ENCODE measurements around the gene MYMX. TPM values are rescaled to one million over a fixed set of nuclear protein-coding genes. Genes with fewer than 3 reads are reported as not detected.
"Not testable (repeated sequence)": the region's sequence is repeated elsewhere in the genome, so short reads cannot be mapped to it uniquely, and the experiment has no call there.

Gene MYMX
- polyA plus RNA-seq, 3 donors from 2014 or later: not detected

DNA sequence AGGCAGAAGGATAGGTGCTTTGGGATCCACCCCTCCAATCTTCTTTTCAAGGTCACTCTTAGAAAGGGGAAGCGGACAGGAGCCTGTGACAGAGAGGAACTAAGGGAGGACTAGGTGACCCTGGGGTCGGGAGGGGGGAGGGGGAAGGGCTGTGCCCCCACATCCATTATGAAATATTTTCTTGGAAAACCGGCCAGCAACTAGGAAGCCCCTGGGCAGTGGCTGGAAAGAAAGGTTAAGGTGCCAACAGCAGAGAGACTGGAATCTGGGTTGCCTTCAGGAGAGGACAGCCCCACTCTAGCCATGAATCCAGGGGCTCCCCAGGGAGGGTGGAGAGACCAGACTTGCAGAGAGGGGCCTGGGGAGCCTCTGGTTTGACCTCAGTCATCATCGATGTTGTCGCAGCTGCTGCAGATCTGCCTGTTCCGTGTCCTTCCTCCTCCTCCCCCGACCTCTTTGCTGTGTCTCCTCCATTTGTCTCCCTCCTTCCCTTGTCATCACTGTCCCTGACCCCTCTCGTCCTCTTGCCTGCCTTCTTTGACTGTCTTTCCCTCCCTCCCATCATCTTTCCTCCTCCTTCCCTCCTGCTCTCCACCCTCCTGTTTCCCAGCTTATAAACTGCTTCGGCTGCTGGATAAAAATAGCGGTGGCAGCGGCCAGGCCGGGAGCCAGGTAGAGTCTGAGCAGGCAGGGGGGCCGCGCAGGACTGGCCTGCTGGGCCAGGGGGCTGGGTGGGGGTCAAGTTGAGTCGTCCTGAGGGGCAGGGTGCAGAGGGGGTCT lies 9.8 kb downstream of the MYMX start:
- no peak for DNase-seq
- no peaks in the 10 kb centered on the region for H3K9me3 Mint-ChIP-seq
- H3K4me1 Mint-ChIP-seq: peaks cover 17 to 19% of the 10 kb centered on the region in 2 donors
- no peaks in the 10 kb centered on the region for H3K36me3 Mint-ChIP-seq
- no peak overlapping the region for H3K27ac Mint-ChIP-seq
- peaks cover 6 to 8% (median 7%) of the 10 kb centered on the region in 3 donors for H3K27me3 Mint-ChIP-seq (ENCODE audit: low read depth in 3 of 3)
- no peak overlapping the region for H3K4me3 Mint-ChIP-seq

DNA sequence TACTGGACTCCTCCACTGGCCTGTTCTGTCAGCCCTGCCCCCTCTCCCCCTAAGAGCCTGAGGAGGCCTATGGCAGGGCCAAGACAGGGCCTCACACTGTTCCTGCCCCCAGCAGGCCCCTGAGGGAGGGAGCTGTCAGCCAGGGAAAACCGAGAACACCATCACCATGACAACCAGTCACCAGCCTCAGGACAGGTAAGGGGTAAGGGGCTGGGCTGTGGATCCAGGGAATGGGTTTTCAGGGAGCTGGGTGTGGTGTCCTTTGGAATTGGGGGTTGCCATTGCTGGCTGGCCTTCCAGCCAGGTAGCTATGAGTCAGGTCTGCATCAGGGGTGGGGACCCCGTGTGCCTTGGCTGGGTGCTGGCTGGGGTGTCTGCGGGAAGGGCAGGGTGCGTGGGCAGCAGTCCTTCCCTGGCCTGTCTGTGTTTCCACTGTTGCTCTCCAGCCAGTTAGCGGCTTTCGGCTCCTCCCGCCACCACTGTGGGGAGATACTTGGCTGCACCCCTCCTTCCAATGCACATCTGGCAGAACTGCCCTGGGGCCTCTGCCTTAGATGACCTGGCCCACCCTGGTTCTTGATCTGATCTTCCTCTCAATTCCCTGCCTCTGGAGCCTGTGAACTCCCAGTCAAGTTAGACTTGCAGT lies 10.5 kb downstream of the MYMX start:
- no peaks in the 10 kb centered on the region for H3K36me3 Mint-ChIP-seq
- H3K27ac Mint-ChIP-seq: no peak overlapping the region
- H3K4me1 Mint-ChIP-seq: peaks cover 17% of the 10 kb centered on the region in 2 donors
- H3K27me3 Mint-ChIP-seq (ENCODE audit: low read depth in 3 of 3): peaks cover 6 to 9% (median 7%) of the 10 kb centered on the region in 3 donors
- H3K4me3 Mint-ChIP-seq: no peak overlapping the region
- no peaks in the 10 kb centered on the region for H3K9me3 Mint-ChIP-seq
- DNase-seq: no peak

DNA sequence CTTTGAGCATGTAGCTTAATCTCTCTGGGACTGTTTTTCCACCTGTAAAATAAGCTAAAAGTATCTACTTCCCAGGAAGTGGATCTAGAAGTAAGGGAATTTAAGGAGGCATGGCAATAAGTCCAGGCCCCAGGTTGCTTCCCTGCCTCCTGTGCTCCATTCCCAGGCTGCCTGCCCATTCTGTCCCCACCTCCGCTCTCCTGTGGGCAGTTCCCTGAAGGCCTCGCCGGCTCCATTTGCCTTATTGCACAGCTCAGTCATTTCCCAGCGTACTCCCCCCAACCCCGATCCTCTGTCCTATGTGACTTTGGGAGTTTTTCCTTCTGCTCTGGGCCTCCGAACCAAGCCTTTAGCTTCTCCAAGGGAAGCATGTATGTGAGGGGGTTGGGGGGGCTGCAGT lies 11.3 kb downstream of the MYMX start:
- H3K4me1 Mint-ChIP-seq: peaks cover 9 to 10% of the 10 kb centered on the region in 2 donors
- H3K36me3 Mint-ChIP-seq: no peaks in the 10 kb centered on the region
- H3K4me3 Mint-ChIP-seq: no peak overlapping the region
- DNase-seq: no peak
- H3K9me3 Mint-ChIP-seq: no peaks in the 10 kb centered on the region
- peaks cover 4 to 9% (median 6%) of the 10 kb centered on the region in 3 donors for H3K27me3 Mint-ChIP-seq (ENCODE audit: low read depth in 3 of 3)
- no peak overlapping the region for H3K27ac Mint-ChIP-seq

DNA sequence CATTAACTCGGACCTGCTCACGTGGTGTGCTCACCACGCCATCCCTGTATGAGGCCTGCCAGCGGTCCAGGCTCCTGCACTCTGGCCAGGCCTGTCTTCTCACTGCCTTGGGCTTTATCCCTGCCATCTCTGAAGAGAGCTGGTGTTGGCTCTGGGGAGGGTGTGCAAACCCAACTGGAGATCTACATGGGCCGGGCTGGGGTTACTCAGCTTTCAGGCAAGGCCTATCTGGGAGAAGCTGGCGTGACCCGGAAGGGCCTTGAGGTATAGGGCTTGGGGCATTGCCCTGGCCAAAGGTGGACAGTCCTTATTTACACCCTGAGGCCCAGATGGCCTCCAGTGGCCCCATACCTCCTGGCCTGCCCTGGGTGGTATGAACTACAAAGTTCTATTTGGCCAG lies 11.7 kb downstream of the MYMX start:
- H3K36me3 Mint-ChIP-seq: no peaks in the 10 kb centered on the region
- H3K27ac Mint-ChIP-seq: no peak overlapping the region
- peaks cover 9% of the 10 kb centered on the region in 2 donors for H3K4me1 Mint-ChIP-seq
- peaks cover 2 to 9% (median 6%) of the 10 kb centered on the region in 3 donors for H3K27me3 Mint-ChIP-seq (ENCODE audit: low read depth in 3 of 3)
- H3K9me3 Mint-ChIP-seq: no peaks in the 10 kb centered on the region
- DNase-seq: no peak
- no peak overlapping the region for H3K4me3 Mint-ChIP-seq

DNA sequence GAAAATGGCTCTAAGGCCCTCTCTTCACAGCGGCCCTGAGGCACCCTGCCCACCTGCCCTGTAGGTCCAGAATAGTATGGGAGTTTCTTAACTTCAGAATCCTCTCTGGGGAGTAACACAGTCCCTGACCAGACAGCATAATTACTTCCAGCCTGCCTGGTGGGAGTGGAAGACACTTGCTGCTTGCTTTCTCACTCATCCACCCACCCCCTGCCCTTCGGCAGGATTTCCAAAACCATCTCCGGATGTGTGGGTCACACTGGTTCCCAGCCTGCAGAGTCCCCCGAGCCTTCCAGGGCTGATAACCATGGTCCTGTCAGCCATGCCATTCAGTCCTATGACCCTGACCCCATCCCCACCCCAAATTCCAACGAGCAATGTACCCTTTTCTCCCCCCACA lies 12.1 kb downstream of the MYMX start:
- H3K36me3 Mint-ChIP-seq: no peaks in the 10 kb centered on the region
- no peak overlapping the region for H3K27ac Mint-ChIP-seq
- no peak for DNase-seq
- peaks cover 2 to 10% (median 6%) of the 10 kb centered on the region in 3 donors for H3K27me3 Mint-ChIP-seq (ENCODE audit: low read depth in 3 of 3)
- H3K4me1 Mint-ChIP-seq: peaks cover 8 to 9% of the 10 kb centered on the region in 2 donors
- no peak overlapping the region for H3K4me3 Mint-ChIP-seq
- H3K9me3 Mint-ChIP-seq: no peaks in the 10 kb centered on the region

DNA sequence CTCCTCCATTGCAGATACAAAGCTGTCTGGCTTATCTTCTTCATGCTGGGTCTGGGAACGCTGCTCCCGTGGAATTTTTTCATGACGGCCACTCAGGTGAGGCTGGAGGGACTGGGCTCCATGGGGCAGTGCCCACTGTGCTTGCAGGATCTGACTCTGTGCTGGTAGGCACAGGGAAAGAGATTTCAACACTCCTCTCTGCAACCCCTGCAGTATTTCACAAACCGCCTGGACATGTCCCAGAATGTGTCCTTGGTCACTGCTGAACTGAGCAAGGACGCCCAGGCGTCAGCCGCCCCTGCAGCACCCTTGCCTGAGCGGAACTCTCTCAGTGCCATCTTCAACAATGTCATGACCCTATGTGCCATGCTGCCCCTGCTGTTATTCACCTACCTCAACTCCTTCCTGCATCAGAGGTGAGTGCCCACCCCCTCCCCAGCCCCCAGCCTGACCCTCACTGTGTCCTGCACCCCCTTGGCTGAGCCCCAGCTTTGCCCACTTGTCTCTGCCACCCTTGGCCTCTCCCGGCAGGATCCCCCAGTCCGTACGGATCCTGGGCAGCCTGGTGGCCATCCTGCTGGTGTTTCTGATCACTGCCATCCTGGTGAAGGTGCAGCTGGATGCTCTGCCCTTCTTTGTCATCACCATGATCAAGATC lies 12.8 kb downstream of the MYMX start:
- no peak for DNase-seq
- H3K27me3 Mint-ChIP-seq (ENCODE audit: low read depth in 3 of 3): peaks cover 0 to 9% (median under 1%) of the 10 kb centered on the region in 3 donors
- H3K9me3 Mint-ChIP-seq: no peaks in the 10 kb centered on the region
- H3K36me3 Mint-ChIP-seq: no peaks in the 10 kb centered on the region
- H3K4me1 Mint-ChIP-seq: peaks cover 1 to 2% of the 10 kb centered on the region in 2 donors
- no peak overlapping the region for H3K27ac Mint-ChIP-seq
- H3K4me3 Mint-ChIP-seq: no peak overlapping the region

DNA sequence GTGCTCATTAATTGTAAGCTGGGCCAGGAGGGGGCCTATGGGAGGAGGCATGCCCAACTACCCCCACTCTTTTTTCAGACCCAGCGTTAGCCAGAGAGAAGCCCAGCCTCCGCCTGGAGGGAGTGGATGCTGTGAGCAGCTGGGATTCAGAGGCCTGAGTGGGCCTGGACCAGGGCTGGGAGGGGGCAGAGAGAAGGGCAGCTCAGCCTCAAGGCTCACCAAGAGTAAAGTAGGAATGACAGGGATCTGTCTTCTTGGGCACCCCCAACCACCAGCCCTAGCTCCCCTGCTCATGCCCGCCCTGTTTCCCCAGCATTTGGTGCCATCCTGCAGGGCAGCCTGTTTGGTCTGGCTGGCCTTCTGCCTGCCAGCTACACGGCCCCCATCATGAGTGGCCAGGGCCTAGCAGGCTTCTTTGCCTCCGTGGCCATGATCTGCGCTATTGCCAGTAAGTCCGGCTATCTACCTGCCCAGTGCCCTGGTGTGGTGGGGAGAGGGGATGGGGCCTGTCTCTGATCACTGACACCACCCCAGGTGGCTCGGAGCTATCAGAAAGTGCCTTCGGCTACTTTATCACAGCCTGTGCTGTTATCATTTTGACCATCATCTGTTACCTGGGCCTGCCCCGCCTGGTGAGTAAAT lies 13.4 kb downstream of the MYMX start:
- no peak overlapping the region for H3K27ac Mint-ChIP-seq
- H3K9me3 Mint-ChIP-seq: no peaks in the 10 kb centered on the region
- peaks cover 0 to 6% (median 0%) of the 10 kb centered on the region in 3 donors for H3K27me3 Mint-ChIP-seq (ENCODE audit: low read depth in 3 of 3)
- no peaks in the 10 kb centered on the region for H3K4me1 Mint-ChIP-seq
- no peak for DNase-seq
- no peak overlapping the region for H3K4me3 Mint-ChIP-seq
- no peaks in the 10 kb centered on the region for H3K36me3 Mint-ChIP-seq

DNA sequence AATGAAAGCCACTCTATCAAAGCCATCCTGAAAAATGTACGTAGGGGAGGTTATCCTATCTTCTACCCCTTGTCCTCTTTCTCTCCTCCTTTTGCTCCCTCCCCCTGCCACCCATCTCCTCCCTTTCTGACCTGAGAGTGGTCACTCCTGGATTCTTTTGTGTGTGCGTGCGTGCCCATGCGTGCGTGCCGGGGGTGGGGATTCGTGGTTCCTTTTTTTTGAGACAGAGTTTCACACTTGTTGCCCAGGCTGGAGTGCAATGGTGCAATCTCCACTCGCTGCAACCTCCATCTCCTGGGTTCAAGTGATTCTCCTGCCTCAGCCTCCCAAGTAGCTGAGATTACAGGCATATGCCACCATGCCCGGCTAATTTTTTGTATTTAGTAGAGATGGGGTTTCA lies 14.7 kb downstream of the MYMX start:
- H3K27ac Mint-ChIP-seq: not testable (repeated sequence)

DNA sequence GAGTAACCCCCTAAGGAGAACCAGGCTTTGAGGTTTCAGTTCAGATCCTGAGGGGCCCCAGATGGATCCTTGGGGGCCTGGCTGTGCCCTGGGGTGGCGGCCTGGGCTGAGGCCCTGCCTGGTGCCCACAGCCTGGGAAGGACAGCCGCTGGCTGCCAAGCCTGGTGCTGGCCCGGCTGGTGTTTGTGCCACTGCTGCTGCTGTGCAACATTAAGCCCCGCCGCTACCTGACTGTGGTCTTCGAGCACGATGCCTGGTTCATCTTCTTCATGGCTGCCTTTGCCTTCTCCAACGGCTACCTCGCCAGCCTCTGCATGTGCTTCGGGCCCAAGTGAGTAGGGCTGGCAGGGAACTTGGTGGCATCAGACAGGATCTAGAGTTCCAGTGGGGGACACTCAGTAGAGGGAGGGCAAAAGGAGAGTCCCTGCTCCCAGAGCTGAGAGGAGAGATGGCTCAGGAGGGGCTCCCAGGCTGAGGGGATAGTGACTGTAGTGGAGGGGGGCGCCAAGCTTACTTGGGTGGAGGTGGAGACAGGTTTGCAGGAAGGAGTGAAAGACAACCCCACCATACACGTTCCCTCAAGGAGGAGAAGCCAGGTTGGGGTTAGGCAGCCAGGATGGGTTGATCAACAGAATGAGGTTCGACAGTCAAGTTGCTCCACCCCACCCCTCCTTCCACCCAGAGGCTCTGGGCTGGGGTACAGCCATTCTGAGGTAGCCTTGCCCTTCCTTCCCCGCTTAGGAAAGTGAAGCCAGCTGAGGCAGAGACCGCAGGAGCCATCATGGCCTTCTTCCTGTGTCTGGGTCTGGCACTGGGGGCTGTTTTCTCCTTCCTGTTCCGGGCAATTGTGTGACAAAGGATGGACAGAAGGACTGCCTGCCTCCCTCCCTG lies 16.2 kb downstream of the MYMX start:
- H3K4me3 Mint-ChIP-seq: no peak overlapping the region
- DNase-seq: no peak

More for the DNA sequence above, 14.7 kb downstream of the MYMX start:
- H3K4me1 Mint-ChIP-seq; H3K4me3 Mint-ChIP-seq; H3K27me3 Mint-ChIP-seq (ENCODE audit: low read depth in 3 of 3); DNase-seq; H3K36me3 Mint-ChIP-seq; H3K9me3 Mint-ChIP-seq: not testable (repeated sequence)

DNA sequence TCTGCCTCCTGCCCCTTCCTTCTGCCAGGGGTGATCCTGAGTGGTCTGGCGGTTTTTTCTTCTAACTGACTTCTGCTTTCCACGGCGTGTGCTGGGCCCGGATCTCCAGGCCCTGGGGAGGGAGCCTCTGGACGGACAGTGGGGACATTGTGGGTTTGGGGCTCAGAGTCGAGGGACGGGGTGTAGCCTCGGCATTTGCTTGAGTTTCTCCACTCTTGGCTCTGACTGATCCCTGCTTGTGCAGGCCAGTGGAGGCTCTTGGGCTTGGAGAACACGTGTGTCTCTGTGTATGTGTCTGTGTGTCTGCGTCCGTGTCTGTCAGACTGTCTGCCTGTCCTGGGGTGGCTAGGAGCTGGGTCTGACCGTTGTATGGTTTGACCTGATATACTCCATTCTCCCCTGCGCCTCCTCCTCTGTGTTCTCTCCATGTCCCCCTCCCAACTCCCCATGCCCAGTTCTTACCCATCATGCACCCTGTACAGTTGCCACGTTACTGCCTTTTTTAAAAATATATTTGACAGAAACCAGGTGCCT lies 16.9 kb downstream of the MYMX start:
- no peaks in the 10 kb centered on the region for H3K9me3 Mint-ChIP-seq
- H3K4me3 Mint-ChIP-seq: no peak overlapping the region
- no peak for DNase-seq
- peak overlapping the region in 3 of 6 donors; percentile 6 to 71 (median 19) for H3K27ac Mint-ChIP-seq
- no peaks in the 10 kb centered on the region for H3K36me3 Mint-ChIP-seq
- H3K4me1 Mint-ChIP-seq: peaks cover 14% of the 10 kb centered on the region in 2 donors
- H3K27me3 Mint-ChIP-seq (ENCODE audit: low read depth in 3 of 3): peaks cover 0 to 6% (median 2%) of the 10 kb centered on the region in 3 donors

More for the DNA sequence above, 16.2 kb downstream of the MYMX start:
- Mint-ChIP-seq H3K9me3 (no peaks in the 10 kb centered on the region), H3K4me1 (peaks cover 7% of the 10 kb centered on the region in 2 donors), H3K36me3 (no peaks in the 10 kb centered on the region), H3K27me3 (ENCODE audit: low read depth in 3 of 3) (peaks cover 0 to 6% (median 2%) of the 10 kb centered on the region in 3 donors), H3K27ac (no peak overlapping the region)

DNA sequence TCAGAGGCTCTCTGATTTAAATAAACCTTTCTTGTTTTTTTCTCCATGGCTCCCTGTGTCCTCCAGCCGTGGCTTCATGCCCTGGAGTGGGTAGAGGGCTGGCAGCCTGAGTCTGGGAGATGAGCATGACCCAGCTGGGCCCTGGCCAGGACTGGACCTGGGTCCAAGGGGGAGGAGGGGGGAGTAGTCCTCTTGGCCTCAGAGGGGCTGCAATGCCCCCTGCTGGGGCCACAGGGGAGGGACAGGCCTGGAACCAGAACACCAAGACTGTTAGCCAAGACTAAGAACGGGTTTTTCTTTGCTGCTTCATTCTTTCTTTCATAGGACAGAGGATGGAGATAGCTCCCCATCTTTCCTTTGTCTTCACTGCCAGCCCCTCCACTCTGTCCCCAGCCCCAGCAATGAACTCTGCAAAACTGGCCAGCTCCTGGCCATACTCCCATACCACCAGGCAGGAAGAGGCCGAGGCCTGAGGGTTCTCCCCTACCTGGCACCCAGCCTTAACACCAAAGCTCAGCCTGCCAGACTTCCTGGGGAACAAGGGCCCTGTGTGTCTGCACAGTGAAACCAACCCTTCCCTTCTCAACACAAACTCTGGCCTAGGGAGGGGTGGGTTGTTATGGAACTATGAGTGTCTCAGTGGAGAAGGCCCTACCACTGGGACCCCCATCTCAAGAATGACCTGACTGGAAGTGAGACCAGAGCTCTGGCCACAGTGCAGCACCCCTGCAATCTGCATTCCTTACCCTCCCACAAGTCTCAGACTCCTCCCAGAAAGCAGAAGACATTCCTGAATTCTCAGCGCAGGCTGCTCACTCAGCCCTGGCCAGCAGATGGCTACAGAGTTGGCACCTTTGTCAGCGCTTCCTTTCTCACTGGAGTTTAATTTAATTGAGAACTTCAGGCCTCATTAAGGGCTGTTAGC lies 17.6 kb downstream of the MYMX start:
- no peak for DNase-seq
- Mint-ChIP-seq H3K4me3 (peak overlapping the region in 1 of 5 donors; percentile 1), H3K27me3 (ENCODE audit: low read depth in 3 of 3) (peaks cover 0 to 5% (median 2%) of the 10 kb centered on the region in 3 donors), H3K27ac (no peak overlapping the region), H3K36me3 (no peaks in the 10 kb centered on the region), H3K9me3 (no peaks in the 10 kb centered on the region), H3K4me1 (peaks cover 15 to 16% of the 10 kb centered on the region in 2 donors)

DNA sequence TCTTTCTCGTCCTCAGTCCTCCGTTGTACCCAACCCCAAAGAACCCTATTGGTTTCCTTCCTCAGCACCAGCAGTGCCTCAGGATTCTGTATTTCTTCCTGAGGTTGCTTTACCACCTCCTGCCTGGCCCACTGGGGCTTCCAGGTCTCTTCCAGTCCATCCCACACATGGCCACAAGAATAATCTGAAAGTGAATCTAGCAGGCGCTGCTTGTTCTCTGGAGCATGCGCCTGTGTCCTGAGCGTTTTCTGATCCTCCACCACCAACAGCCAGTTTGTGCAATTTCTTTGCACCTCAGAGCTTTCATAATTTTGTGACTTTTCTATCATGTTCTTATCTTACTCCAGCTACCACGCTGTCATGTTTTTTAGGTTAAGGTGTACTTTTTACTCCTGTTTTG lies 18.5 kb downstream of the MYMX start:
- peaks cover 16% of the 10 kb centered on the region in 2 donors for H3K4me1 Mint-ChIP-seq
- peak overlapping the region in 3 of 6 donors; percentile 46 to 69 (median 59) for H3K27ac Mint-ChIP-seq
- DNase-seq: no peak
- no peaks in the 10 kb centered on the region for H3K9me3 Mint-ChIP-seq
- peaks cover 0 to 5% (median 2%) of the 10 kb centered on the region in 3 donors for H3K27me3 Mint-ChIP-seq (ENCODE audit: low read depth in 3 of 3)
- peak overlapping the region in 1 of 5 donors; percentile 1 for H3K4me3 Mint-ChIP-seq
- H3K36me3 Mint-ChIP-seq: no peaks in the 10 kb centered on the region
